ENCODE data around the gene CFDP1.

The CFDP1 gene

GRCh38 chr16:75246504-75247205, 186.6 kb downstream of the CFDP1 start:
- DNase-seq = no peak

GRCh38 chr16:75244844-75245758, 188.2 kb downstream of the CFDP1 start:
- peak; percentile 97 for DNase-seq

- no peak for DNase-seq
Observed at GRCh38 chr16:75244225-75244809, 189.0 kb downstream of the CFDP1 start.
